GM12878 (cell line): Measurements from ENCODE around the gene SLC9A3. TPM values are rescaled to one million over a fixed set of nuclear protein-coding genes. Genes with fewer than 3 reads are reported as not detected.

Experiments used
- ATF7 ChIP-seq: fragments of 450-650 bp; IDR thresholded peaks from 2 replicates; pipeline ENCODE4 v1.6.1; 2016; ENCODE audit warnings: low read depth, mild to moderate bottlenecking
- BRCA1 ChIP-seq: IDR thresholded peaks from 2 replicates; pipeline ENCODE4 v1.6.1; 2011; ENCODE audit warnings: low read depth, low read length, improper control_type of control experiment
- CBX5 ChIP-seq: sonication (generic); IDR thresholded peaks from 2 replicates; pipeline ENCODE4 v1.6.1; 2016; ENCODE audit warnings: low read depth, moderate library complexity, mild to moderate bottlenecking, inconsistent platforms
- CHD4 ChIP-seq: fragments of 200-600 bp; sonication (generic); IDR thresholded peaks from 2 replicates; pipeline ENCODE4 v1.6.1; 2016; ENCODE audit warnings: mild to moderate bottlenecking
- ESRRA ChIP-seq: IDR thresholded peaks from 2 replicates; pipeline ENCODE4 v1.6.1; 2012; ENCODE audit warnings: mild to moderate bottlenecking, low read length, improper control_type of control experiment
- EZH2 ChIP-seq: IDR thresholded peaks from 2 replicates; pipeline ENCODE4 v1.6.1; 2012; ENCODE audit warnings: low read depth, mild to moderate bottlenecking, control low read depth, inconsistent platforms, low read length, borderline replicate concordance; ENCODE audit not compliant: control insufficient read depth
- GATAD2B ChIP-seq: fragments of 450-650 bp; conservative IDR thresholded peaks from 2 replicates; pipeline ENCODE4 v1.6.1; 2017; ENCODE audit warnings: low read depth, mild to moderate bottlenecking, moderate library complexity
- HDAC6 ChIP-seq: fragments of 200-600 bp; sonication (generic); IDR thresholded peaks from one replicate; pipeline ENCODE4 v1.8.0; 2017; ENCODE audit warnings: antibody characterized with exemption; ENCODE audit not compliant: unreplicated experiment
- HSF1 ChIP-seq: fragments of 150-350 bp; IDR thresholded peaks from 2 replicates; pipeline ENCODE4 v1.6.1; 2014; ENCODE audit warnings: mild to moderate bottlenecking, low read depth, low read length
- MAX ChIP-seq: IDR thresholded peaks from 2 replicates; pipeline ENCODE4 v1.6.1; 2012; ENCODE audit warnings: low read depth, low read length, improper control_type of control experiment
- PKNOX1 ChIP-seq: fragments of 450-650 bp; IDR thresholded peaks from 2 replicates; pipeline ENCODE4 v1.6.1; 2016; ENCODE audit warnings: mild to moderate bottlenecking
- RAD51 ChIP-seq: fragments of 450-650 bp; IDR thresholded peaks from 2 replicates; pipeline ENCODE4 v1.6.1; 2016; ENCODE audit warnings: moderate library complexity, mild to moderate bottlenecking, inconsistent platforms
- RBBP5 ChIP-seq: fragments of 200-600 bp; sonication (generic); conservative IDR thresholded peaks from 2 replicates; pipeline ENCODE4 v1.6.1; 2016
- SIX5 ChIP-seq: IDR thresholded peaks from 2 replicates; pipeline ENCODE4 v1.6.1; 2011; ENCODE audit warnings: mild to moderate bottlenecking, low read depth, low read length, moderate library complexity; ENCODE audit not compliant: severe bottlenecking
- SMAD5 ChIP-seq: IDR thresholded peaks from 2 replicates; pipeline ENCODE4 v1.6.1; 2016; ENCODE audit warnings: antibody characterized with exemption, low read depth
- SMC3 ChIP-seq: IDR thresholded peaks from 2 replicates; pipeline ENCODE4 v1.6.1; 2011; ENCODE audit warnings: low read length, improper control_type of control experiment, borderline replicate concordance
- SREBF1 ChIP-seq: IDR thresholded peaks from 2 replicates; pipeline ENCODE4 v1.6.1; 2012; ENCODE audit warnings: mild to moderate bottlenecking, low read length
- TCF7 ChIP-seq: IDR thresholded peaks from 2 replicates; pipeline ENCODE4 v1.6.1; 2014; ENCODE audit warnings: antibody characterized with exemption, borderline replicate concordance
- ZBTB4 ChIP-seq: fragments of 450-650 bp; formaldehyde crosslinking; IDR thresholded peaks from 2 replicates; pipeline ENCODE4 v1.4.0; 2022; ENCODE audit warnings: mild to moderate bottlenecking, moderate library complexity
- ZNF217 ChIP-seq: fragments of 450-650 bp; IDR thresholded peaks from 2 replicates; pipeline ENCODE4 v1.6.1; 2017; ENCODE audit warnings: antibody characterized with exemption, mild to moderate bottlenecking
- ZNF687 ChIP-seq: fragments of 450-650 bp; IDR thresholded peaks from 2 replicates; pipeline ENCODE4 v1.6.1; 2017; ENCODE audit warnings: mild to moderate bottlenecking, moderate library complexity
- ZSCAN29 ChIP-seq: fragments of 450-650 bp; IDR thresholded peaks from 2 replicates; pipeline ENCODE4 v1.6.1; 2017; ENCODE audit warnings: mild to moderate bottlenecking, moderate library complexity
- polyA plus RNA-seq, 11 experiments: library from polyadenylated mRNA; depleted of rRNA in 4 of 11; unstranded in 6 of 11; stranded (reverse) in 5 of 11; fragments of >200 nt; fragmentation: Nextera tagmentation in 4 of 11; fragmentation: Illumina TruSeq in 1 of 11; extraction: Ambion mirVana in 4 of 11; extraction: Trizol in 1 of 11; gene quantifications; 1 replicate in 1 of 11; 2 replicates in 10 of 11; pipeline versions ENCODE4 v1.2.1 to v1.2.3, GENCODE V29; 2011 to 2016; ENCODE audit warnings: inconsistent platforms in 2 of 11, missing spikeins in 2 of 11, low read depth in 1 of 11
- total RNA-seq, 4 experiments: library from RNA; depleted of rRNA in 3 of 4; stranded (reverse); fragments of >200 nt in 3 of 4; fragmentation: Illumina TruSeq in 1 of 4; extraction: Trizol in 1 of 4; gene quantifications; 2 replicates each; pipeline versions ENCODE4 v1.2.1 to v1.2.3, GENCODE V29; 2013 to 2021

The SLC9A3 gene
- total and polyA plus RNA-seq, 10 of the 15 experiments (the other 5 are each of a cell fraction or from before 2014, with no cell fraction given): 0.04 to 5.2 (median 2.3) TPM; not detected in 1

- TF ChIP-seq ZNF687 (0 out of 2 replicates have a peak, but pooled peaks have one; percentile 30), ESRRA (no peak), SREBF1 (no peak), ZBTB4 (CRISPR knock-in tag) (no peak), PKNOX1 (no peak), GATAD2B (no peak), ZSCAN29 (no peak), HSF1 (no peak), CBX5 (no peak), MAX (no peak), RBBP5 (no peak), HDAC6 (no peak), SMC3 (no peak), EZH2 (no peak), SIX5 (no peak), ZNF217 (no peak), TCF7 (no peak), SMAD5 (no peak), CHD4 (no peak), RAD51 (no peak), BRCA1 (no peak), ATF7 (peak; percentile 32; the same call in 1 of the 2 replicates)
These were observed 60.3 kb downstream of the SLC9A3 start (continued) for GRCh38 chr5:463952-464351.
